ENCODE results near the gene DRGX. TPM values are rescaled to one million over a fixed set of nuclear protein-coding genes. Genes with fewer than 3 reads are reported as not detected.

The DRGX gene
- total RNA-seq, 1 experiment from 2014 or later, result not detected

DNA sequence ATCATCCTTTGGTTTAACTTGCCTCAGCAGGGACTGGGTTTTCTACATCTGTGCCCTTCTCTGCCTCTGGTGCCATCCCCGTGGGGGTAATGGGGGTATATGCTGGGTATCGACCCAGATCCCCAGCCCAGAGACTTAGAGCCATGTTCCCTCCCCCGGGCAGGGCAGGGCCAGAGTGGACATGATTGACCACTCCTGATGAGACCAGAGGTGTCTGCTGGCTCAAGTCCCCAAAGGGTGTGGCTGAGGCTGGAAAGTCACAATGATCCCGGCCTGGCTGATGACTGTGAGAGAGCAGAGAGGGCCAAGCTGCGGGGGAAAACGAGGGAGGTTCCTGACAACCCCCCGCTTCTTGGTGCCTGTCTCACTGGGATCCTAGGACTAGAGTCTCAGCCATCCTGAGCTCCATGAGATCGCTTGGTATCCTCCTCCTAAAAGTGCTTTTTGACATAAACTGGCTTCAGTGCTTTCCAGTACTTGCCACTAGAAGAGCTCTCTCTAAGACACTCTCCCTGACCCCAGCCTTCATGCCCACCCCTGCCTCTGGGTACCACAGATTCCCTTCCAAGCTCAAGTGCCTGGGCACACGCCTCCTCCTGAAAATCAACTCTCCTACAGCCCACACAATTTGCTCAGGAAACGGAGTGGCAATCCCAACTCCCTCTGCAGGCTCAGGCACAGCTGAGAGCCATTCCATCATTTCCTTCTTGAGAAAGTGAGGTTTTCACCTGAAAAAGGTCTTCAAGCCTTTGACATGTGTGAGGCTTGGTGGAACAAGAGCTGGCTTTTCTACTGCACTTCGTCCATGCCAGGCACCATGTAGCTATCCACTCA, 33.9 kb downstream of the DRGX start:
- no peak for DNase-seq (ENCODE audit: low spot score)

DNA sequence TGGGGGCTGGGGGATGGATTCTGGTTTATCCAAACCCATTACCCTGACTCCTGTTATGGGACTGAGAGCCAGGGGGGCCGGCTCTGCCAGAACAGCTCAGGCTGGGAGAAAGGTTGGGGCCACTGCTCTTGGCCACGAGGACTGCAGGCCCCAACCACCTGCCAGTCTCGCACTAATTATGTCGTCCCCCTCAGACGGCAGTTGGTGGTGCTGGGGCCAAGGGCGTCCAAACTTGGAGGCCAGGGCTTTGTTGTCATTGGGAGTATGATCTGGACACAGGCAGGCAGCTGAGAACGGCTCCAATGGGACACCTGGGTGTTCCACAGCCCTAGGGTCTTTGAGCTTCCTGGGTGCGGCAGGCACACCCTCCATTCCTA, 34.7 kb downstream of the DRGX start:
- no peak for DNase-seq (ENCODE audit: low spot score)

DNA sequence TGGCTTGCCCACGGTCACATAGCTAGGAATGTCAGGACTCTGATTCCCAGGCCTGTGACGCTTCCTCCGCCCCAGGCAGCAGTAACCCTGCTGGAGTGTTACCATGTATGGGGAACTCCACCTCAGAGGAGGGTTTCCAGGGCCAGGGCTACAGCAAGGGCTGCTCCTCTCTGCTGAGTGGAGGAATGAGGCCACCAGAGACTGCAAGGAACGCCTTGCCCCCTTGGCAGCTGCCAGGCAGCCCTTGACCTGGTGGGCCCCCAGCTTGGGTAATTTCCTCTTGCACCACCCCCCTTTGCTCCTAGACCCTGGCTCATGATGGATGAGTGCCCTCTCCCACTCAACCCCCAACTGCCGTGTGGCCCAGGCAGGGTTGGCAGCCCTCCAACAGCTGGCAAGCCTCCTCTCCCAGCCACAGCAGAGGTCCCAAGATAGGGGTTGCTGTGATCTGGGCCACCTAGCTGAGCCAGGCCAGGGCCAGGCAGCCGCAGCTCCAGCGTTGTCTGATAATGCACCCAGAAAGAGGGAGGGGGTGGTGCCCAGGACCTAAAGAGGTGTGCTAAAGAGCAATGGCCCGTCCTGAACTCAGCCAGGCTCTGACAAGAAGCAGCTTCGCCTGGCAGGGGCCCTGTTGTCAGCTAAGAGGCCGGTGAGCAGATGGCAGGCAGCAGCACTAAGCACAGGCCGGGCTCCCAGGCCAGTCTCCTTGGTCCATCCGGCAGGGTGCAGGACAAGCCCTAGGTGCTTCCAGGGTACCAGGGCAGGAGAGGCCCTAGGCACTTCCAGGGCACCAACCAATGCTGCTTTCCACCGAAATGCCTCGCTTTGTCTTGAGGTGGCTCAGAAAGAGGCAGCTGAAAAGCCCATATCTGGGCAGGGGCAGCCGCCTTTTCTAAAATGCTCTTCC, 35.4 kb downstream of the DRGX start:
- no peak for DNase-seq (ENCODE audit: low spot score)

DNA sequence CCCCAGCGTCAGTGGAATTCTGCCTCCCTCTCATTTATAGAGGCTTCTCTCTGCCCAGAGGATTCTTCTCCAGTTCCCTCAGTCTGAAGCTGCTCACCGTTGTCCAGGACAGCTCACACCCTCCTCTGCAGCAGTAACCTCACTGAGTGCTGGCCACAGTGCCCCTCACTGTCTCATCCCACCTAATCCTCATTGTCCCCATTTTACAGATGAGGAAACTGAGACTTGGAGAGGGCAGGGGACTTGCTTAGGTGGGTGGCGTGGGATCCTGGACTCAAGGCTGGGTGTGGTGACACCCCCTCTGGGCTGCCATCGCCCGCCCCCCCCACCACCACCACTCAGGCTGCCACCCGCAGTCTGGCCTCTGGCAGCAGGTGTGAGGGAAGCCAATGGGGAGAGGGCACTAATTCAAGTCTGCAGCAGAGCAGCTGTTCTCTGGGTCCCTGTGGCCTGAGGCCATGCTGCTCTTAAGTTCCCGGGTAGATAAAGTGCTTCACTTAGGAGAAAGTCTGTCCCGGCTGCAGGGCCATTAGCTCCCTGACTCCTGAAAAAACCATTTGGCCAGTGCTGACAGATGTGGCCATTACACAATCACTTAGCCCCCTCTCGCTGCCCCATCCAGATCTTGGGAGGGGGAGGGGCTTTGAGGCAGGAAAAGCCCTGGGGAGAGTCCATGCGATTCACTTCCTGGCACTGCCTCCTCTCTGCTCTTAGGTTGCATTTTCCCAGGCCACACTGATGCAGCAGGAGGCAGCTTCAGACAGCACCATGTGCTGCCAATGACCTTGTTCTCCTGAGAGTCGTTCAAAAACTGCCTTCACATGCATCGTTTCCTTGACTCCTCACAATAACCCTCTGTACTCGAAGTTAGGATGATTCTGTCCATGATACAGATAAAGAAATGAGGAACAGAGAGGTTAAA, 36.3 kb downstream of the DRGX start:
- peak; percentile 13 for DNase-seq (ENCODE audit: low spot score)

DNA sequence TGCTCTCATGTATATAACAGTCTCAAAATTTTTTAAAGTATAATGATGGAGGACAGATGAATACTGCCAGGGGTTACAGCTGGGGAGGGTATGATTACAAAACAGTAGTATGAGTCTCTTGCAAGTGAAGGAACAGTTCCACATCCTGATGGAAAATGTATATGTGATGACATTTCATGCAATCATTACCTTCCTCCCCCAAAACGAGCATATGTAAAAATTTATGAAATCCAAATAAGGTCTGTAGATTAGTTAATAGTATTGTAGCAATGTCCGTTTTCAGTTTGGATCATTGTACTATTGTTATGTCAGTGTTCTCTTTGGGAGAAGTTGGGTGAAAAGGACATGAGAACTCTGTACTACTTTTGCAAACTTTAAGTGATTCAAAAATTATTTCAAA, 38.0 kb downstream of the DRGX start:
- DNase-seq (ENCODE audit: low spot score), result no peak

DNA sequence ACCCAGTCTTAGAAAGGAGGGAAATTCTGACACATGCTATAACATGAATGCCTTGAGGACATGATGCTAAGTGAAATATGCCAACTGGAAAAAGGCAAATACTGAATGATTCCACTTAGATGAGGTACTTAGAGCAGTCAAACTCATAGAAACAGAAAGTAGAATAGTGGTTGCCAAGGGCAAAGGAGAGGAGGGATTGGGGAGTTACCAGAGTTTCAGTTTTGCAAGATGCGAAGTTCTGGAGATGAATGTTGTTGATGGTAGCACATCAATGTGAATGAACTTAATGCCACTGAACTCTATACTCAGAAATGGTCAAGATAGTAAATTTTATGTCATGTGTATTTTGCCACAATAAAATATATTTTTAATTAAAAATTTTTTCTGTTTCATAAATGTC, 38.9 kb downstream of the DRGX start:
- DNase-seq (ENCODE audit: low spot score), result no peak

DNA sequence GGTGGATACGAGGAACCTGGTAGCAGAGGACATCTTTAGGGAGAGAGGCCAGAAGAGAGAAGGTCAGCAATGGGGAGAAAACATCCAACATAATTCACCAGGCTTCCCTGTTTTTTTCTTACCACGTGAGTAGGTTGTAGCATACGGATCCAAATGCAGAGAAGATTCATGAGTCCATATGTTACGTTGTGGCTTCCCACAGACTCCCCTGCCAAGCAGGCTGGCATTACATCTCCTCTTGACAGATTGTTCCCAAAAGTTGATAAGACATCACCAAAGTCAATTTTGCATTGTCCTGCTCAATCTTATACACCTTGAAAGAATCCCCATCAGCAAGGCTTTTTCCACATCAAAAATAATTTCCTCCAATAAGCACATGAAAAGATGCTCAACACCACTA, 39.7 kb downstream of the DRGX start:
- DNase-seq (ENCODE audit: low spot score), result no peak

DNA sequence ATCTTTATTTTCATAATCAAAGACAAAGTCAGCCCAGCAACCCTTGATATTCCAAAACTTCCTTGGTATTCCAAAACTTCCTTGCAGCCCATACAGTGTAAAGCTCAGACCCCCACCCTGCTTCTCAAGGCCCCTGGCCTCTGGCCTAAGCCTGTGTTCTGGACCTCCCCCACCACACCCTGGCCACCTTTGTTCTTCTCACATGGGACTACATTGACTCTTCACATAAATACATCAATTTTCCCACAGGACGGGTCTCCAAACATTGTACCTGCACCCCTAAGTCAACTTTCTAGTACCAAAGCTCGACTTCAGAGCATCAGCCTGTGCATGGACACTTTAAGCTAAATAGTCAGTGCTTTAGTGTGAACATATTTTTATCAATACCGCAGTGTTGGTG, 40.7 kb downstream of the DRGX start:
- no peak for DNase-seq (ENCODE audit: low spot score)

DNA sequence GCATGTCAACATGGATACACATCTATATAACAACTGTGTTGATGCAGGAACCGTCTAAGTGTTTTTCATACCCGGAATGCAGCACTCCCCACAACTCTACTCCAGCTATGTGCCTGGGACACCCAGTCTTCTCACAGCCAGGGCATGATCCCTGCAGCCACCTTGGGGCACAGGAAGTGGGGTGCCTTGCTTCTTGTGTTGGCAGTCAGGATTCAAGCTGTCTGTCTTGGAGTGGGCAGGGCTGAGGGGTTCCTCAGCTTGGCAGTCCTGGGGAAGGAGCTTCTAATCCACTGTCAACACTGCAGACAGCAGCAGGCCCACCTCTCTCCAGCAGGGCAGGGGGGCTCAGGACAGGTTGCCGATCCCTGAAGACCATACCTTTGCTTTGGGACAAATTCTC, 41.3 kb downstream of the DRGX start:
- DNase-seq (ENCODE audit: low spot score), result no peak

DNA sequence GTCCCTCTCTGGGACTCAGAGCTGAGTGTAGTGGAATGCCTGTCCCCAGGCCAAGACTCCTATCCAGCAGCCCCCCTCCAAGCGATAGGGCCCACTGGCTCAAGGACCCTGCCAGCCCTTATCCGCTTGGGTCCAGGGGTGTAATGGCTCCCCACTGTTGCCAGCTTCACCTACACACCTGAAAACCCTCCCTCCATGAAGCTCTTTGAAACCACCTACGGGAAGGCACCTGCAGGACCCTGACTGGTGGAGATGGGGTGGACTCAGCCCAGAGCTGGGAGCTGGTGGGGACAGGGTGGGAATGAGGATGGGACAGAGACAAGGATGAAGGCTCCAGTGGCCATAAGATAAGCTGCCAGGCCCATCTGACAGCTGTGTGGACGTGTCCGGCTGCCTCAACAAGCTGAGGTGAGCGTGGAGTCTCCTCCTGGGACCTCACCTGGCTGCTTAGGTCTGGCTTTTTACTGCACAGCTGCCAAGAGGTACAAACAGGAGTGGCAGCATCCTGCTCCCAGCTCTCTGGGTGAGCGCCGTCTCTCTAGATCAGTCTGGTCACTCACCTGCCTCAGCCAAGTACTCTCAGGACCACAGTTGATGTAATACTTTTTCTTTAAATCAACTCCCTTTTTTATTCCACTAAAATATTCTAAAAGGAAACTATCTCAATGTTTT, 41.9 kb downstream of the DRGX start:
- no peak for DNase-seq (ENCODE audit: low spot score)

DNA sequence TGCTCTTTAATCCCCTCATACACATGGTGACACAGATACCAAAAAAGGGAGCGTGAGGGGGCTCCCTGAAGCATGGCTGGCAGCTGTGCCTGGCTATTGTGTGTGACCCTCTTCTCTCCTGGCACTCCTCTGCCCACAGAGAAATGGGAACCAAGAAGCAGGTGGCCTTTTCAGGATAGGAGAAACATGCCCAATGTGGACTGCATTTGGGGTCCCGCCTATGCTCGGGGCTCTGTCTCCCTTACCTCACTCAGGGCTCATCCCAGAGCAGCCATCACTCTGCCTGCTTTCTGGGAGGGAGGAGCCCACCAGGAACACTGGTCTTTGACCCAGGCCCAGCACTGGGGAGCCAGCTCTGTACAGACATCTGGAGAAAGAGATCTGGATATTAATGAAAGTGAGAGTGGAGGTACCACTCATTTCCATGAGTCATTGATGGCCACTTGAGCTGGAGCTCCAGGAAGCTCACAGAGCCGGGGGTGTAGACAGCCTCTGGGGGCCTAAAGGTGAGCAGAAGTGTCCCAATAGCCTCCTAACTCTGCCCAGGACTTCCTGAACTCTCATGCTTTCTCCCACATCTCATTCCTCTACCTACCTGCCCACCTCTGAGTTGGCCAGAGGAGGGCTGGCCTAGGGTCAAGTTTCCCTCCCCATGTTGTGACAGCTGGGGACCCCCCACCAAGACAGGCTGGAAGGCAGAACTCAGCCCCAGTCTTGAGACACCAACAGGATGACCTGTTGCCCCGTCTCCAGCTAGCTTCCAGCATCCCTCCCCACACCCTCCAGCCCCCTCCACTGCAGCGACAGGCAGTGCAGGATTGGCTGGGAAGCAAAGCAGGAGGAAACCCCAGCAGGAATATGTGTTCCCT, 42.6 kb downstream of the DRGX start:
- DNase-seq (ENCODE audit: low spot score), result no peak

DNA sequence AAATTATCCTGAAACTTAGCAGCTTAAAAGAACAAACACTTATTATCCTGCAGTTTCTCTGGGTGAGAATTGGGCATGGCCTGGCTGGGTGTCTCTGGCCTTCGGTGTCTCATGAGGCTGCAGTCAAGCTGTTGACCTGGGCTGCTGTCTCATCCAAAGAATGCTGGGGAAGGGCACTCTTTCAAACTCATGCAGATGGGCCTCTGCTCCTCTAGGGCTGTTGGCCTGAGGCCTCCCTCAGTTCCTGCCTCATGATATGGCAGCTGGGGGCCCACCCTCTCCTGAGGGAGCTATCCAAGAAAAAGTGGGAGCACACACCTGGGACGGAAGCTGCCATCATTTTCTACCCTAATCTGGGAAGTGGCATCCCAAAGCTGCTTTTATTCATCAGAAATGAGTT, 43.6 kb downstream of the DRGX start:
- no peak for DNase-seq (ENCODE audit: low spot score)

DNA sequence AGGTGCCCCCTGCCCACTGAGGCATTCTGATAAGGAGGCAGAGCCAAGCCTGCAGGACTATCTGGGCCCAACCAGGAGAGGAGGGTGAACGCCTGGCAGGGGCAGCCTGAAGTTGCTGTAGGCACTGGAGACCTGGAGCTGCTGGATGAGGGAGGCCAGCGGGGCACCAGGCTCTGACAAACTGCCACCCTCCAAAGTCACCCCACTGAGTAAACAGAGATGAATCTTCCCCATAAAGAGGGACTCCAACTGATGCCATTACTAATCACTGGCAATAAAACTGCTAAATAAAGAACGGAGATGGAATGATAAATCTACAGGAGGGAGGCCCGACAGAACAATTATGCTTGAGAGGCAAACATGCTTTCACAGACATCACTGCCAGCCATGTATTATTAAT, 44.2 kb downstream of the DRGX start:
- no peak for DNase-seq (ENCODE audit: low spot score)

DNA sequence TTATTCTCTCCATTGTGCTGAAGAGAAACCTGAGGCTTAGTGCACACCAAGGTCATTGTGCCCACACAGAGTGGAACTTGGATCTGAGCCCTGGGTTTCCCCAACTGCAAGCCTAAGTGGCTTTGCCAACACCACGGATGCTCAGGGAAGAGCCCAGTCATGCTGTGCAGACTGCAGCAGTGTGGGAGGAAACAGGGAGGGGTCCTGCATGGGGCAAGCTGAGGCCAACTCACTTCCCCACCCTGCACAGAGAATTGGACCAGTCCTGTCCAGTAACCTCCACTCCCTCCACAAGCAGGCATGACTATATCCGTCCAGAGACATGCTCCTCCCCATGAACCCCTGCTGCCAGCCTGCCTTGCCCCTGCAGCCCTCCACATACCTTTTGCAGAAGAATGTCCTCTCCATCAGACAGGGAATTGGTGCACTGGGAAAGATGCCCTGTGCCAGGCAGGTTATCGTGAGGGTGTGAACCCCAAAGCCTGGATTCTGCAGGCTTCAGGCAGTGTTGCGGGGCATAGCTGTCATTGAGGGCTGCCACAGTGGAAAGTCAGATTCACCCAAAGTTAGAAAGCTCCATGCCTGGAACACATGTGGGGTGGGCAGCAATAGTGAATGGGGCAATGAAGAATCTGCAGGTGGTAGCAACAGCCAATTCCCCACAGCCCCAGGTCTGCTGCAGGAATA, 44.9 kb downstream of the DRGX start:
- no peak for DNase-seq (ENCODE audit: low spot score)

DNA sequence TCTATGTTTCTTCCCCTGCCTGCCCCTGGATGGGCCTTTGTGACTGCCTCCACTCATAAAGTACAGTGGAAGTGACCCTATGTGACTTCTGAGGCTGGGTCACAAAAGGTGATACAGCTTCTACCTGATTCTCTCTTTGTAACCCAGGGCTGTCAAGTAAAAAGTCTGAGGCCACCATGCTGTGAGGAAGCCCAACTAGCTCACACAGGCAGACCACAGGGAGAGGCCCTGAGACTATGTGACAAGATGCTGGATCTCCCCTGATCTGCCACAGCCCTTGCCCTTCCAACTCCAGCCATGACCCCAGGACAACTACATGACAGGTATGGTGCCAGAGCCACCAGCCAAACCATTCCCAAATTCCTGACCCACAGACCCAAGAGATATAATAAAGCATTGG, 45.8 kb downstream of the DRGX start:
- no peak for DNase-seq (ENCODE audit: low spot score)

DNA sequence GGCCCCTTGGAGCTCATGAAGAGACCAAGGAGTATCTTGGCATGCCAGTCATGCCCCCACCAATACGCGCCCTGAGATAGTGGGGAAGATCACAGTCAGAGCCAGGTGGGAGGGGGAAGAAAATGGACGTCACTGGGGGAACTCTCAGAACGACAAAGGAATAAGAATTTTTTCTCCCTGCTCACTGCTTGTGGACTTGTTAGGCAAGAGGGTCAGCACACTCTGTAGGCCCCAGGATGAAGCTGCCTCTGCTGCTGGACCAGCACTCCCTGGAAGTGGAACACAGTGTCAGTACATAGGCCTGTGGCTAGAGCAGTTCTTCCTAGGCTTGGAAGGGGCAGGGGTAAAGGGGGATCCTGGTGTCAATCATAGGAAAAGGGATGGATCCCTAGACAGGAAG, 46.5 kb downstream of the DRGX start:
- DNase-seq (ENCODE audit: low spot score), result no peak

DNA sequence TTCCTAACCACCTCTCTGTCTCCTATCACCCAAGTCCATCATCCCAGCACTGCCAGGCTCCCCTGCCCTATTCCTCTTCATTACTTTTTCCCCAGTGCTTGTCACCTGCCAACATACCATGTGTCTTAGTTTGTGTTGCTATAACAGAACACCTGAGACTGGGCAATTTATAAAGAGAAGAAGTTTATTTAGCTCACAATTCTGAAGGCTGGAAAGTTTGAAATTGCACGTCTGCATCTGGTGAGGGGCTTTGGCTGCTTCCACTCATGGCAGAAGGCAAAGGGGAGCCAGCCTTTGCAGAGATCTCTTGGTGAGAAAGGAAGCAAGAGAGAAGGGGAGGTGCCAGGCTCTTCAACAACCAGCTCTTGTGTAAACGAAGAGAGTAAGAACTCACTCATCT, 47.3 kb downstream of the DRGX start:
- no peak for DNase-seq (ENCODE audit: low spot score)

DNA sequence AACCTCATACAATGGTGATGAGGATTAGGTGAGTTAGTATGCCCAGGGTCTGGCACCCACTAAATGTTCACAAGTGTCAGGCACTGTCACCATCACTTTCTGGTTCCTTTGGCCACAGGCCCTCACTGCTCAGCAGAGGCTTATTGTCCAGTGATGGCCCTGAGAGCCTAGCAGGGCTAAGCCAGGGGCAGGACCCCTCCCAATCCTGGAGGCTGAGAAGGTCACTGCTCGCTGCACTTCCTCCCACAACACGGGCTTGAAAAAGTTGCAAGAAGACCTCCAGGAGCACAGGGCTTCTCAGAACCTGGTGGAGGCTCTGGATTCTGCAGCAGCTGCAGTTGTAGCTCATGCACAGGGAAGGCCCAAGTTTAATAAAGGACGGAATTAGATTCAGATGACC, 48.1 kb downstream of the DRGX start:
- DNase-seq (ENCODE audit: low spot score), result no peak

DNA sequence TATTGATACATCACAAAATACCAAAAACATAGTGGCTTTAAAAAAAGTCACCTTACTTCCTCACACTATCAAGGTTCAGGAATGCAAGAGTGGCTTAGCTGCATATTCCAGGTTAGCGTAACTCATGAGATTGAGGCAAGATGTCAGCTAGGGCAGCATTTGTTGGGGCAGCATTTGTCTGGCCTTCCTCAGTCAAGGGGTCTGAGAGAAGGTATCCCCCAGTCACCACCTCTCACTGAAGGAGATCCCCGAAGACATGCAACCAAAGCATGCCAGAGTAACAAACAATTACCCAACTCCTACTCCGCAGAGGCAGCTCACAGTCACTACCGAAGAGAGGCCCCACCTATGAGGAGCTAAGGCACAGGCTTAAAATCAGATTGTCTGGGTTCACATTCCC, 48.5 kb downstream of the DRGX start:
- DNase-seq (ENCODE audit: low spot score), result no peak

DNA sequence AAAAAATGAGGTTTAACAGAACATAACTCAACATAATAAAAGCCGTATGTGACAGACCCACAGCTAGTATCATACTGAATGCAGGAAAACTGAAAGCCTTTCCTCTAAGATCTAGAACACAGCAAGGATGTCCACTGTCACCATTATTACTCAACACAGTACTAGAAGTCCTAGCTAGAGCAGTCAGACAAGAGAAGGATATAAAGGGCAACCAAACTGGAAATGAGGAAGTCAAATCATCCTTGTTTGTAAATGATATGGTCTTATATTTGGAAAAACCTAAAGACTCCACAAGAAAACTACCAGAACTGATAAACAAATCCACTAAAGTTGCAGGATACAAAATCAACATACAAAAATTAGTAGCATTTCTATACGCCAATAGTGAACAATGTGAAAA, 51.0 kb downstream of the DRGX start:
- DNase-seq (ENCODE audit: low spot score), result no peak
